NOMO-1 treated with dmso at 0.1 percent for 144 hours (cell line): Measurements from ENCODE around the gene ANKFY1.
"Not testable (repeated sequence)": the region's sequence is repeated elsewhere in the genome, so short reads cannot be mapped to it uniquely, and the experiment has no call there.

Experiments
- DNase-seq: peaks from one replicate; lab custom pipeline; 2025; ENCODE audit not compliant: unreplicated experiment; lab: John Stamatoyannopoulos, UW

Gene ANKFY1

GRCh38 chr17:4219241-4219640, 44.5 kb downstream of the ANKFY1 start:
- no peak for DNase-seq

- no peak for DNase-seq
These were observed 47.8 kb downstream of the ANKFY1 start for GRCh38 chr17:4215882-4216570.

GRCh38 chr17:4214157-4214556, 49.6 kb downstream of the ANKFY1 start:
- DNase-seq: no peak

GRCh38 chr17:4209611-4210010, 54.2 kb downstream of the ANKFY1 start:
- no peak for DNase-seq

- no peak for DNase-seq
These were observed 55.5 kb downstream of the ANKFY1 start for GRCh38 chr17:4208238-4208637.

GRCh38 chr17:4206962-4207361, 56.8 kb downstream of the ANKFY1 start:
- DNase-seq: peak; percentile 46

- no peak for DNase-seq
These were observed 57.9 kb downstream of the ANKFY1 start for GRCh38 chr17:4205917-4206316.

- DNase-seq: no peak
These were observed 59.0 kb downstream of the ANKFY1 start for GRCh38 chr17:4204710-4205173.

- no peak for DNase-seq
These were observed 59.6 kb downstream of the ANKFY1 start for GRCh38 chr17:4204190-4204589.

- no peak for DNase-seq
These were observed 62.6 kb downstream of the ANKFY1 start for GRCh38 chr17:4201226-4201625.

- DNase-seq: no peak
These were observed 63.9 kb downstream of the ANKFY1 start for GRCh38 chr17:4199818-4200402.

- no peak for DNase-seq
These were observed 64.8 kb downstream of the ANKFY1 start for GRCh38 chr17:4198995-4199394.

GRCh38 chr17:4195306-4195705, 68.5 kb downstream of the ANKFY1 start:
- DNase-seq: no peak

GRCh38 chr17:4194796-4195195, 69.0 kb downstream of the ANKFY1 start:
- DNase-seq: no peak

GRCh38 chr17:4190791-4191190, 73.0 kb downstream of the ANKFY1 start:
- DNase-seq: not testable (repeated sequence)

- DNase-seq: no peak
These were observed 74.5 kb downstream of the ANKFY1 start for GRCh38 chr17:4189280-4189679.

- no peak for DNase-seq
These were observed 75.7 kb downstream of the ANKFY1 start for GRCh38 chr17:4188076-4188475.

- DNase-seq: no peak
These were observed 76.7 kb downstream of the ANKFY1 start for GRCh38 chr17:4187076-4187475.

GRCh38 chr17:4186357-4186881, 77.4 kb downstream of the ANKFY1 start:
- DNase-seq: no peak

GRCh38 chr17:4185656-4186055, 78.1 kb downstream of the ANKFY1 start:
- DNase-seq: no peak

- DNase-seq: no peak
These were observed 79.0 kb downstream of the ANKFY1 start for GRCh38 chr17:4184811-4185210.

- DNase-seq: no peak
These were observed 81.7 kb downstream of the ANKFY1 start for GRCh38 chr17:4182043-4182442.

- DNase-seq: no peak
These were observed 83.0 kb downstream of the ANKFY1 start for GRCh38 chr17:4180791-4181190.
